ENCODE results near the gene OSBPL6. TPM values are rescaled to one million over a fixed set of nuclear protein-coding genes. Genes with fewer than 3 reads are reported as not detected.

Gene OSBPL6
- total and polyA plus RNA-seq, 9 of the 15 experiments (the other 6 are each of a cell fraction or from before 2014, with no cell fraction given): 3.4 to 12.7 (median 9.3) TPM

- 0 out of 2 replicates have a peak, but pooled peaks have one; percentile 41 for TF ChIP-seq E2F4 (CRISPR knock-in tag; IDR thresholded peaks at IDR 0.05; ENCODE audit: low read depth)
- peak; percentile 72 for TF ChIP-seq USF1 (CRISPR knock-in tag; IDR thresholded peaks at IDR 0.05)
- TF ChIP-seq CBX5 (IDR thresholded peaks at IDR 0.05; ENCODE audit: borderline replicate concordance, low read depth): 0 out of 2 replicates have a peak, but pooled peaks have one; percentile 61
- TF ChIP-seq ZNF197 (CRISPR knock-in tag; IDR thresholded peaks at IDR 0.05; ENCODE audit: low read depth): 0 out of 2 replicates have a peak, but pooled peaks have one; percentile 71
- no peak for TF ChIP-seq ZNF253 (CRISPR knock-in tag; conservative IDR thresholded peaks at IDR 0.05)
- TF ChIP-seq SUPT5H (IDR thresholded peaks at IDR 0.05): peak; percentile 67
- no peak for TF ChIP-seq BRCA1 (IDR thresholded peaks at IDR 0.05)
- TF ChIP-seq BRCA1 (CRISPR knock-in tag; IDR thresholded peaks at IDR 0.05): no peak
- no peak for TF ChIP-seq ATF6 (CRISPR knock-in tag; IDR thresholded peaks at IDR 0.05)
- TF ChIP-seq HES1 (IDR thresholded peaks at IDR 0.05; ENCODE audit: low read depth): no peak
- TF ChIP-seq MYC (IDR thresholded peaks at IDR 0.05; ENCODE audit: low read depth, low read length): peak; percentile 95
- TF ChIP-seq MYC (CRISPR knock-in tag; IDR thresholded peaks at IDR 0.05; ENCODE audit: borderline replicate concordance, low read depth): peak; percentile 71; the same call in 1 of the 2 replicates
- no peak for TF ChIP-seq MTA2 (IDR thresholded peaks at IDR 0.05; ENCODE audit: low read depth)
- TF ChIP-seq ELK3 (CRISPR knock-in tag; IDR thresholded peaks at IDR 0.05): no peak
- peak; percentile 71 for TF ChIP-seq KLF16 (IDR thresholded peaks at IDR 0.05)
- TF ChIP-seq ZC3H4 (CRISPR knock-in tag; IDR thresholded peaks at IDR 0.05; ENCODE audit: borderline replicate concordance): no peak
- TF ChIP-seq HMGXB4 (CRISPR knock-in tag; IDR thresholded peaks at IDR 0.05): no peak
- TF ChIP-seq HDAC2 (IDR thresholded peaks at IDR 0.05): no peak; the same call in 1 of the 2 replicates
These were observed 220.2 kb downstream of the OSBPL6 start (continued) for GRCh38 chr2:178414266-178415247.
